Stimulated activated CD8-positive, alpha-beta memory T cell treated with anti-CD3 and anti-CD28 coated beads, Interleukin-15, amount 100 ng/mL, for 1 hour (primary cell): ENCODE results near the gene RASD2.
A peak's percentile ranks its signal among the peaks of the same experiment; 100 is the strongest.

Source experiments
- DNase-seq: peaks from one replicate; pipeline ENCODE4 v3.0.0-alpha.2; 2020; ENCODE audit warnings: low read depth

Gene RASD2

DNA sequence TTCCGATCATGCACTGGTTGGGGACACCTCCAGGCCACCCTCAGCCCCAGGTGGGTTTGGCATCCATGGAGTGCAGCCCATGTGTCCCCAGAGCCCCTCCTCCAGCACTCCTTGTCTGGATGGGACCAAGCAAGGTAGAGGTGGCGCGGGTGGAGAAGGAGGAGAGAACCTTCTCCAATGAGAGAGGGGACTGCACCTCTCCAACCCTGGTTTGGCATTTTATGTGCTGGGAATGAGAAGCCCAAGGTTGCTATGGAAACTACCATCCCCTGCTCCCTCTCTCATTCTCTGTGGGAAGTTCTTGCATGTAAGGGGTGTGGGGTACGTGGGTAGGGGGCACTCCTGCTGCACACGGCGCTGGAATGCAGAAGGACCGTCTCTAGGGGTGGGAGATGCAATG, 21.8 kb upstream of the RASD2 start:
- no peak for DNase-seq

DNA sequence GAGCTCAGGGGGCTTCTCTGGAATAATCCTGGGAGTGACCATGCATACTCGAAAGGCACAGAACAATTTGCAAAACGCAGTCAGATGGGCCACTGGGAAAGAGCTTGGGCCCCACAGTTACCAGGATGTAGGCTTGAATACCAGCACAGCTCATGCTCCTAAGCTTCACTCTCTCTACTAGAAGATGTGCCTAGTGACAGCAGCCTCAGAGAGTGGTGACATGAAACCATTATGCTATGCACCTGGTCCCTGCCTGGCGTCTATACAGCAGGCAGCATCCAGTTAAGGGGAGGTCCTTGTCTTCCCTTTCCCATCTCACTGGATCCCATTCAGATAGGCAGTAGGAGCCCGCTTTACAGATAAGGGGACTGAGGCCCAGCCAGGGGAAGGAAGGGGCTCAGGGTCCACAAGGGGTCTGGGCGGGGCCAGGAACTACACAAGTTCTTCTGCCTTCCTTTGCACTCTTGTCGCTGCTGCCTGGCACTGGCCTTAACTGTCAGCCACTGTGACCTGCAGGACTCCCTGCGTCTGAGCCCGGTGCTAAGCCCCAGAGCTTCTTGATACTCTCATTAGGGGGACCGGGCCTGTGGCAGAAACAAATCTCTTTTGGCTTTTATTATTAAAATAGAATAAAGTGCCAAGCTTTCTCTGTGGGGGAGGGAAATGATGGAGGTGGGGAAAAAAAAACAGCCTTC, 21.2 kb upstream of the RASD2 start:
- no peak for DNase-seq

GRCh38 chr22:35521358-35522224, 19.0 kb upstream of the RASD2 start:
- DNase-seq, result no peak

DNA sequence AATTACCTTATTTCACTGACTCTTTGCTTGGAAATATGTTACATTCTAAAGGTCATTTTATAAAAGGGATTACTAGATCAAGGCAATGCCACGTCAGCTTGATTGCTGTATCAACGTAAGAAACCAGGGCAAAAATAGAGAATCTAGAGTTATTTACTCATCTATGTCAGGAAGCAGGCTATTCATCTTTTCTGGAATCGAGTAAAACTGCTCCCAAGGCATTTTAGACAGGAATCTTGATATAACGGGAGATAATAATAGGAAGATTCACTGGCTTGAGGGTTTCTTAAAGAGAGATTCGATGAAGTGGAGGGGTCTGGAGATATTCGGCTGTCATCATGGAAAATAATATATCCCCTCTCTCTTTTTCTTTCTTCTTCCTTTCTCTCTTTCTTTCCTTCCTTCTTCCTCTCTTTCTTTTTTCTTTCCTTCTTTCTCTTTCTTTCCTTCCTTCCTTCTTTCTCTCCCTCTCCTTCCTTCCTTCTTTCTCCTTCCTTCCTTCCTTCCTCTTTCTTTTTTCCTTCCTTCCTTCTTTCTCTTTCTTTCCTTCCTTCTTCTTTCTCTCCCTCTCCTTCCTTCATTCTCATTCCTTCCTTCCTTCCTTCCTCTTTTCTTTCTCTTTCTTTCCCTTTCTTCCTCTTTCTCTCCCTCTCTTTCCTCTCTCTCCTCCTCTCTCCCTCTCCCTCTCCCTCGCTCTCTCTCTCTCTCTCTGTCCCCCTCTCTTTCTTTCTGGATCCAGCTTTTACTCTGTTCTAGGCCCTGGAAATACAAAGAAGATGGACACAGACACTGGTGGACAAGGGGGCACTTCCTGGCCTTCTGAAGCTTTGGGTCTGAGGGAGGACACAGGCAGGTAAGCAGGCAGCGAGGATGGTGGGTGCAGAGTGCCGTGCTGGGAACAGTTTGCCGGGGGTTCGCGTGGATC, 18.1 kb upstream of the RASD2 start:
- DNase-seq, result no peak

- no peak for DNase-seq
Measured at GRCh38 chr22:35523167-35523947, 17.3 kb upstream of the RASD2 start.

GRCh38 chr22:35524966-35525686, 15.5 kb upstream of the RASD2 start:
- no peak for DNase-seq

DNA sequence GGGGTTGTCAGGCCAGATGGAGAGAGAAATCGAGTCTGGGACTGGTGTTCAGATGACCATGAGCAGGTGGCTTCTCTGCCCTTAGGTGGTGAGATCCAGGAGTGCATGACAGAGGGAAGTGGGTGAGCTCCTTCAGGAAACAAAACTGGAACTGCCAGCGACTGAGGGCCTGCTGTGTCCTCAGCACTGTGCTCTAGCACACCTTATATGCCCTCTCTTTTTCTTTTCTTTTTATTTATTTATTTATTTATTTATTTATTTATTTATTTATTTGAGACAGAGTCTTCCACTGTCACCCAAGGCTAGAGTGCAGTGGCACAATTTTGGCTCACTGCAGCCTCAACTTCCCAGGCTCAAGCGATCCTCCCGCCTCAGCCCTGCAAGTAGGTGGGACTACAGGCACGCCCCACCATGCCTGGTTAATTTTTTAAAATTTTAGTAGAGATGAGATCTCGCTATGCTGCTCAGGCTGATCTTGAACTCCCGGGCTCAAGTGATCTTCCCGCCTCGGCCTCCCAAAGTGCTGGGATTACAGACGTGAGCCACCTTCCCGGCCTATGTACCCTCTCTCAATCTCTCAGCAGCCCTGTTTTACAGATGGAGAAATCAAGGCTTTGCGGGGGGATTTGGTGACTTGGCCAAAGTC, 14.8 kb upstream of the RASD2 start:
- DNase-seq, result no peak

GRCh38 chr22:35526333-35526979, 14.2 kb upstream of the RASD2 start:
- DNase-seq, result no peak

GRCh38 chr22:35528927-35529326, 11.7 kb upstream of the RASD2 start:
- no peak for DNase-seq

DNA sequence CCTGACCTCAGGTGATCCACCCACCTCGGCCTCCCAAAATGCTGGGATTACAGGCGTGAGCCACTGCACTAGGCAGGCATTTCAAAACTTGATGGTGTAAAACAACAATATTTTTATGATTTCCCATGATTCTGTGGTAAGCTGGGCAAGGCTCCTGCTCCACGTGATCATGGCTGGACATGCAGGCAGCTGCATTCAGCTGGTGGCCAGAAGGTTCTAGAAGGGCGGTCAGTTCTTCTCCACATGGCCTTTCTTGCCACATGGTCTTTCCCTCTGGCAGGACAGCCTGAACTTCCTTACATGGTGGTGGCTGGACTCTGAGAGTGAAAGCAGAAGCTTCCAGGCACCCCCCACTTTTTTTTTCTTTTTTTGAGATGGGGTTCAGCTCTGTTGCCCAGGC, 9.9 kb upstream of the RASD2 start:
- no peak for DNase-seq

DNA sequence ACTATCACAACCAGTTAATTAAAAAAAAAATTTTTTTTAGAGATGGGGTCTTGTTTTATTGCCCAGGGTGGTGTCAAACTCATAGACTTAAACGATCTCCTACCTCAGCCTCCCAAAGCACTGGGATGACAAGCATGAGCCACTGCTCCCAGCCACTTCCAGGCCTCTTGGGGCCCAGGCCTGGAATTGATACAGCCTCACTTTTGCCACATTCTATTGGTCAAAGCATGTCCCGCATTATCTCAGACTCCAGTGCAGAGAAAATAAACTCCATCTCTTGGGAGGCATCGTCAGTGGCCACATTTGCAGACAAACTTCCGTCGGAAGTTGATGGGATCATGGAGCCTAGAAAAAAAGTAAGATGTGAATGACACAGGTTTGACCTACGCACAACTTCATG, 9.4 kb upstream of the RASD2 start:
- DNase-seq, result no peak

GRCh38 chr22:35531676-35532075, 9.0 kb upstream of the RASD2 start:
- no peak for DNase-seq

- DNase-seq, result no peak
Measured at GRCh38 chr22:35533365-35534029, 7.1 kb upstream of the RASD2 start.

DNA sequence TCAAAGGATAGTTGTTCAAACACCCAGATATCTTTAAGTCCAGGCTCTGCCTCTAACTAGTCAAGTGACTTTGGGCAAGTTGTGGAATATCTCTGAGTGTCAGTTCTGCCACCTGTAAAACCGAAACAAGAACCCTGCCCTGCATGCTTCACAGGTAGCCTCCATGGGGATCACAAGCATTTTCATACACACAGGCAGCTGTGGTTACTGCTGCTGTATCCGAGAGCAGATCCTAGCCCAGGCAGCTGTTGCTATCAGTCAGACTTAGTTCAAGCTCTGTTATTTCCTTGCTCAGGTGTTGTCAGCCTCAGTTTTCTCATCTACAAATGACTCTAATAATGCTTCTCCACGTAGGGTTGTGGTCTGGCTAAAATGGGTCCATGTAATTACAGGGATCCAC, 6.5 kb upstream of the RASD2 start:
- DNase-seq, result no peak

DNA sequence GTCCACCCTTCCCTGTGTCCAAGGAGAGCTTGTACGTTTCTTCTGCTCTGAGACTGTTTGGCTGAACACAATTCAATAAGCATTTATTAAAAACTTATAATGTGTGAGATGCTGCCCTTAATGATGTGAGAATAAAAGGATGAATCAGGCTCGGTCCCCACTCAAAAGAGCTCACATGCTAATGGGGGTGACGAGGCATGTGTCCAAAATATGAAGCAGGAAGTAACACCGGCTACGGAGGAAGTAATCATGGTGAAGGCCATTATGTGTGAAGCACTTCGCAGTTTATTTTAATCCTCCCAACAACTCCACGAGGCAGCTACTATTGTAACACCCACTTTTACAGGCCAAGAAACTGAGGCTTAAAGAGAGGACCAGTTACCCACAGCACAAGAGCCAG, 3.4 kb upstream of the RASD2 start:
- DNase-seq, result no peak

GRCh38 chr22:35538801-35539321, 1.8 kb upstream of the RASD2 start:
- no peak for DNase-seq

DNA sequence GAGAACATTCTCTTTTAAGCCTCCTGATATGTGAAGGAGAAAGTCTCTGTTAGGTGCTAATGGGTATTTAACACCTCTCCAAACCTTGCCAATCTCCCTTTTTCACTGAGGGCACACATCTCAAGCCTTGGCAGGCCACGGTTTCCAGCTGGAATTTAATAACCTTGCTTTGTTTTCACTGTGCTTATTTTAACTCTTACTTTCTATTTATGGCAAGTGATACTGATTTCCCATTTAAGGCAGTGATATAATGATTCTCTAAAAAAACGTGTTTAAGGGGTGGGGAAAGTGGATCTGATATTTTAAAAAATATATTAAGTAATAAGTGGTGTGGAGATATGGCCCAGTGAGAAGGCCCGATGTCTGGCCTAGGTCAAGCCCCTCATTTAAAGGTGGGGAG, 1.1 kb upstream of the RASD2 start:
- no peak for DNase-seq

GRCh38 chr22:35539910-35540594, 579 bp upstream of the RASD2 start:
- DNase-seq, result peak; percentile 24
